HG03039 (cell line): ENCODE results near the gene NEDD4L.

ENCODE experiments used
- ATAC-seq: cut with Tn5 transposase; IDR thresholded peaks from one replicate; pipeline ENCODE4 v1.9.1; 2021; ENCODE audit warnings: mild to moderate bottlenecking, moderate library complexity; ENCODE audit not compliant: unreplicated experiment

The NEDD4L gene

GRCh38 chr18:58387716-58388115 is 343.7 kb downstream of the NEDD4L start:
- ATAC-seq, result no peak

- ATAC-seq, result no peak
Observed at GRCh38 chr18:58388736-58389135, 344.7 kb downstream of the NEDD4L start.

GRCh38 chr18:58389745-58390144 is 345.7 kb downstream of the NEDD4L start:
- ATAC-seq, result no peak

GRCh38 chr18:58390399-58390798 is 346.4 kb downstream of the NEDD4L start:
- no peak for ATAC-seq

GRCh38 chr18:58391231-58391825 is 347.3 kb downstream of the NEDD4L start:
- no peak for ATAC-seq

GRCh38 chr18:58391932-58392323 is 347.9 kb downstream of the NEDD4L start:
- no peak for ATAC-seq

- ATAC-seq, result no peak
Observed at GRCh38 chr18:58392324-58393000, 348.4 kb downstream of the NEDD4L start.

- no peak for ATAC-seq
Observed at GRCh38 chr18:58393295-58393694, 349.3 kb downstream of the NEDD4L start.

GRCh38 chr18:58394046-58394445 is 350.0 kb downstream of the NEDD4L start:
- no peak for ATAC-seq

GRCh38 chr18:58394602-58395425 is 350.8 kb downstream of the NEDD4L start:
- no peak for ATAC-seq

- ATAC-seq, result no peak
Observed at GRCh38 chr18:58396144-58396543, 352.1 kb downstream of the NEDD4L start.

GRCh38 chr18:58396966-58397365 is 352.9 kb downstream of the NEDD4L start:
- ATAC-seq, result no peak

GRCh38 chr18:58397385-58398132 is 353.5 kb downstream of the NEDD4L start:
- ATAC-seq, result no peak

- no peak for ATAC-seq
Observed at GRCh38 chr18:58398648-58399398, 354.8 kb downstream of the NEDD4L start.

GRCh38 chr18:58400331-58400870 is 356.4 kb downstream of the NEDD4L start:
- ATAC-seq, result no peak

GRCh38 chr18:58401191-58401590 is 357.2 kb downstream of the NEDD4L start:
- ATAC-seq, result no peak

- no peak for ATAC-seq
Observed at GRCh38 chr18:58402247-58402646, 358.2 kb downstream of the NEDD4L start.

GRCh38 chr18:58402951-58403702 is 359.1 kb downstream of the NEDD4L start:
- no peak for ATAC-seq

GRCh38 chr18:58403799-58404455 is 359.9 kb downstream of the NEDD4L start:
- no peak for ATAC-seq
